Chondrocyte (in vitro differentiated cells): Measurements from ENCODE around the gene CFAP77. TPM values are rescaled to one million over a fixed set of nuclear protein-coding genes. Genes with fewer than 3 reads are reported as not detected.

Source experiments
- DNase-seq: peaks from one replicate; pipeline ENCODE4 v3.0.0; 2021; ENCODE audit warnings: mixed read lengths, low spot score
- H3K27ac Mint-ChIP-seq: one replicate; pipeline ENCODE4 v1.8.0; 2021; ENCODE audit warnings: mild to moderate bottlenecking, moderate library complexity, mixed read lengths; ENCODE audit not compliant: unreplicated experiment
- H3K27me3 Mint-ChIP-seq: 2 replicates; pipeline ENCODE4 v1.8.0; 2021; ENCODE audit warnings: low read depth, mixed read lengths
- H3K36me3 Mint-ChIP-seq: 2 replicates; pipeline ENCODE4 v1.8.0; 2021; ENCODE audit warnings: low read depth, mixed read lengths
- H3K4me1 Mint-ChIP-seq: 2 replicates; pipeline ENCODE4 v1.8.0; 2021; ENCODE audit warnings: low read depth, mild to moderate bottlenecking, mixed read lengths
- H3K4me3 Mint-ChIP-seq: one replicate; pipeline ENCODE4 v1.8.0; 2021; ENCODE audit warnings: mild to moderate bottlenecking, moderate library complexity, mixed read lengths; ENCODE audit not compliant: unreplicated experiment
- H3K9me3 Mint-ChIP-seq: 2 replicates; pipeline ENCODE4 v1.8.0; 2021; ENCODE audit warnings: low read depth, mixed read lengths
- CTCF ChIP-seq: fragments of 200-600 bp; sonication (generic); IDR thresholded peaks from 2 replicates; pipeline ENCODE4 v1.5.0; 2021; ENCODE audit warnings: antibody characterized with exemption, mild to moderate bottlenecking, moderate library complexity
- total RNA-seq: library from RNA; stranded (reverse); gene quantifications from 3 replicates; pipeline ENCODE4 v1.2.1, GENCODE V29; 2021

CFAP77 gene
- total RNA-seq, 1 donor from 2014 or later: 0.47 TPM

GRCh38 chr9:132439153-132439552, 29.1 kb downstream of the CFAP77 start:
- Mint-ChIP-seq H3K9me3 (no peaks in the 10 kb centered on the region), H3K4me1 (no peaks in the 10 kb centered on the region), H3K27me3 (peaks cover 43% of the 10 kb centered on the region), H3K27ac (no peak overlapping the region), H3K4me3 (no peak overlapping the region), H3K36me3 (peaks cover 2% of the 10 kb centered on the region)
- DNase-seq: no peak
- TF ChIP-seq CTCF: no peak

GRCh38 chr9:132440735-132441134, 30.7 kb downstream of the CFAP77 start:
- H3K27ac Mint-ChIP-seq: no peak overlapping the region

GRCh38 chr9:132441404-132441803, 31.4 kb downstream of the CFAP77 start:
- Mint-ChIP-seq H3K36me3 (no peaks in the 10 kb centered on the region), H3K27ac (no peak overlapping the region), H3K4me1 (no peaks in the 10 kb centered on the region), H3K4me3 (no peak overlapping the region), H3K27me3 (peaks cover 24% of the 10 kb centered on the region), H3K9me3 (no peaks in the 10 kb centered on the region)
- no peak for DNase-seq
- no peak for TF ChIP-seq CTCF

More at GRCh38 chr9:132440735-132441134, 30.7 kb downstream of the CFAP77 start:
- no peak for DNase-seq
- peaks cover 2% of the 10 kb centered on the region for H3K36me3 Mint-ChIP-seq
- H3K4me1 Mint-ChIP-seq: no peaks in the 10 kb centered on the region
- TF ChIP-seq CTCF: no peak
- no peak overlapping the region for H3K4me3 Mint-ChIP-seq
- peaks cover 29% of the 10 kb centered on the region for H3K27me3 Mint-ChIP-seq
- no peaks in the 10 kb centered on the region for H3K9me3 Mint-ChIP-seq

- no peak for TF ChIP-seq CTCF
- Mint-ChIP-seq H3K9me3 (no peaks in the 10 kb centered on the region), H3K27me3 (peaks cover 34% of the 10 kb centered on the region), H3K36me3 (no peaks in the 10 kb centered on the region), H3K4me3 (no peak overlapping the region), H3K27ac (no peak overlapping the region), H3K4me1 (no peaks in the 10 kb centered on the region)
- DNase-seq: peak; percentile 19
Measured at GRCh38 chr9:132443951-132444607, 34.1 kb downstream of the CFAP77 start.

GRCh38 chr9:132446887-132447286, 36.9 kb downstream of the CFAP77 start:
- no peaks in the 10 kb centered on the region for H3K4me1 Mint-ChIP-seq
- no peaks in the 10 kb centered on the region for H3K36me3 Mint-ChIP-seq
- no peak overlapping the region for H3K27ac Mint-ChIP-seq
- H3K27me3 Mint-ChIP-seq: peaks cover 34% of the 10 kb centered on the region
- DNase-seq: no peak
- TF ChIP-seq CTCF: no peak
- no peaks in the 10 kb centered on the region for H3K9me3 Mint-ChIP-seq
- no peak overlapping the region for H3K4me3 Mint-ChIP-seq
